Measurements from ENCODE around the gene HIPK1. TPM values are rescaled to one million over a fixed set of nuclear protein-coding genes. Genes with fewer than 3 reads are reported as not detected.

HIPK1 gene
- total RNA-seq, 5 donors from 2014 or later (not counting 1 experiment from before 2014, with no cell fraction given): 99.5 to 189 (median 103) TPM

GRCh38 chr1:113905435-113905861 lies 23.7 kb upstream of the HIPK1 start:
- peak in 2 of 4 experiments; percentile 0 to 1 for ATAC-seq (replicated peaks in 1 of 4)

GRCh38 chr1:113912594-113913311 lies 16.4 kb upstream of the HIPK1 start:
- H3K36me3 Mint-ChIP-seq: peaks cover 33% of the 10 kb centered on the region
- H3K27me3 Mint-ChIP-seq: no peaks in the 10 kb centered on the region
- no peak overlapping the region for H3K4me3 Mint-ChIP-seq
- ChIA-PET POLR2A (interaction anchor here (0.5 to 0.7 kb wide), 3 partner anchors 11 to 45 kb away, joined by 3 to 9 read pairs (median 3); no protein-coding TSS in a partner anchor), CTCF (interaction anchor here (0.5 to 1.2 kb wide), 3 partner anchors 16 to 105 kb away, joined by 3 to 4 read pairs (median 3); partner anchors contain the start of gene HIPK1 (in 1 of the 2))
- Histone ChIP-seq H3K4me1 (ENCODE audit: control insufficient read depth in 1 of 2, extremely low read depth in 1 of 2, insufficient read depth in 2 of 2, low read length in 2 of 2) (no peaks in the 10 kb centered on the region), H3K9me3 (no peaks in the 10 kb centered on the region), H3K4me3 (ENCODE audit: control insufficient read depth in 1 of 2, extremely low read depth in 1 of 2, low read length in 1 of 2) (no peak overlapping the region), H3K36me3 (ENCODE audit: control insufficient read depth in 2 of 2, extremely low read depth in 1 of 2, insufficient read depth in 1 of 2, low read length in 1 of 2) (peaks cover 0 to 42% of the 10 kb centered on the region in 2 donors), H3K27ac (ENCODE audit: low read length) (no peak overlapping the region), H3K27me3 (replicated peaks in 1 of 2; ENCODE audit: control insufficient read depth in 2 of 2, extremely low read depth in 1 of 2, insufficient read depth in 2 of 2, low read length in 1 of 2) (no peaks in the 10 kb centered on the region)
- no peaks in the 10 kb centered on the region for H3K9me3 Mint-ChIP-seq
- no peak for DNase-seq
- peak overlapping the region in 1 of 2 donors; percentile 11 for H3K27ac Mint-ChIP-seq
- H3K4me1 Mint-ChIP-seq: peaks cover 0 to 16% (median 6%) of the 10 kb centered on the region in 3 donors
- ATAC-seq (replicated peaks in 1 of 4): no peak
- WGBS (ENCODE audit: insufficient coverage): 85% methylated on average over 3 of the region's 6 CpGs

More at GRCh38 chr1:113905435-113905861, 23.7 kb upstream of the HIPK1 start:
- 2% methylated on average over 14 of the region's 17 CpGs for WGBS (ENCODE audit: insufficient coverage)
- peak overlapping the region; percentile 91 to 98 (median 96) for H3K4me3 Mint-ChIP-seq
- Histone ChIP-seq H3K9me3 (no peaks in the 10 kb centered on the region), H3K27me3 (replicated peaks in 1 of 2; ENCODE audit: control insufficient read depth in 2 of 2, extremely low read depth in 1 of 2, insufficient read depth in 2 of 2, low read length in 1 of 2) (no peaks in the 10 kb centered on the region), H3K27ac (ENCODE audit: low read length) (peak overlapping the region; percentile 92), H3K36me3 (ENCODE audit: control insufficient read depth in 2 of 2, extremely low read depth in 1 of 2, insufficient read depth in 1 of 2, low read length in 1 of 2) (peaks cover 0 to 31% of the 10 kb centered on the region in 2 donors), H3K4me3 (ENCODE audit: control insufficient read depth in 1 of 2, extremely low read depth in 1 of 2, low read length in 1 of 2) (peak overlapping the region; percentile 73 to 95), H3K4me1 (ENCODE audit: control insufficient read depth in 1 of 2, extremely low read depth in 1 of 2, insufficient read depth in 2 of 2, low read length in 2 of 2) (peaks cover 22 to 29% of the 10 kb centered on the region in 2 experiments)
- peak in 6 of 35 experiments; percentile 0 to 28 (median 6) for DNase-seq
- H3K27me3 Mint-ChIP-seq: no peaks in the 10 kb centered on the region
- no peaks in the 10 kb centered on the region for H3K9me3 Mint-ChIP-seq
- ChIA-PET POLR2A (interaction anchor here (0.5 to 3.8 kb wide), 4 partner anchors 25 to 214 kb away, joined by 3 to 110 read pairs (median 3); partner anchors contain the start of genes HIPK1 (in 1 of the 2) and RSBN1 (in 1 of the 2)), CTCF (interaction anchor here (0.6 to 4.2 kb wide), 8 partner anchors 24 to 1231 kb away, joined by 3 to 69 read pairs (median 5); partner anchors contain the start of genes HIPK1 (in 2 of the 2) and MOV10 (in 1 of the 2))
- H3K27ac Mint-ChIP-seq: peak overlapping the region; percentile 99
- H3K4me1 Mint-ChIP-seq: peaks cover 45 to 62% (median 51%) of the 10 kb centered on the region in 3 donors
- peaks cover 42% of the 10 kb centered on the region for H3K36me3 Mint-ChIP-seq

GRCh38 chr1:113913312-113913668 lies 15.8 kb upstream of the HIPK1 start:
- no peaks in the 10 kb centered on the region for H3K4me1 ChIP-seq (ENCODE audit: control insufficient read depth in 1 of 2, extremely low read depth in 1 of 2, insufficient read depth in 2 of 2, low read length in 2 of 2)
- no peak for DNase-seq
- H3K27ac ChIP-seq (ENCODE audit: low read length): no peak overlapping the region
- peak overlapping the region in 1 of 2 donors; percentile 11 for H3K27ac Mint-ChIP-seq
- H3K36me3 ChIP-seq (ENCODE audit: control insufficient read depth in 2 of 2, extremely low read depth in 1 of 2, insufficient read depth in 1 of 2, low read length in 1 of 2): peaks cover 0 to 42% of the 10 kb centered on the region in 2 donors
- H3K9me3 ChIP-seq: no peaks in the 10 kb centered on the region
- H3K4me3 ChIP-seq (ENCODE audit: control insufficient read depth in 1 of 2, extremely low read depth in 1 of 2, low read length in 1 of 2): no peak overlapping the region
- peaks cover 27% of the 10 kb centered on the region for H3K36me3 Mint-ChIP-seq
- H3K9me3 Mint-ChIP-seq: no peaks in the 10 kb centered on the region
- no peak for ATAC-seq (replicated peaks in 1 of 4)
- CTCF ChIA-PET: interaction anchor here in 1 of 2 donors (0.6 to 1.2 kb wide), 3 partner anchors 16 to 78 kb away, joined by 3 to 4 read pairs (median 3); partner anchors contain the start of gene HIPK1
- WGBS (ENCODE audit: insufficient coverage): 93% methylated on average over 2 of the region's 3 CpGs
- H3K4me1 Mint-ChIP-seq: peaks cover 0 to 16% (median 2%) of the 10 kb centered on the region in 3 donors
- POLR2A ChIA-PET: interaction anchor here (0.5 to 0.7 kb wide), 3 partner anchors 11 to 44 kb away, joined by 3 to 9 read pairs (median 3); no protein-coding TSS in a partner anchor
- no peaks in the 10 kb centered on the region for H3K27me3 Mint-ChIP-seq
- no peak overlapping the region for H3K4me3 Mint-ChIP-seq
- H3K27me3 ChIP-seq (replicated peaks in 1 of 2; ENCODE audit: control insufficient read depth in 2 of 2, extremely low read depth in 1 of 2, insufficient read depth in 2 of 2, low read length in 1 of 2): no peaks in the 10 kb centered on the region

- H3K27me3 ChIP-seq (replicated peaks in 1 of 2; ENCODE audit: control insufficient read depth in 2 of 2, extremely low read depth in 1 of 2, insufficient read depth in 2 of 2, low read length in 1 of 2): no peaks in the 10 kb centered on the region
- no peak overlapping the region for H3K27ac ChIP-seq (ENCODE audit: low read length)
- DNase-seq (no peak), ATAC-seq (replicated peaks in 1 of 4) (no peak)
- POLR2A ChIA-PET: interaction anchor here in 1 of 2 donors (0.5 to 0.9 kb wide), 4 partner anchors 10 to 1292 kb away, joined by 3 to 9 read pairs (median 6); no protein-coding TSS in a partner anchor
- H3K4me1 Mint-ChIP-seq: peaks cover 0 to 16% (median 2%) of the 10 kb centered on the region in 3 donors
- no peak overlapping the region for H3K4me3 Mint-ChIP-seq
- no peak overlapping the region for H3K27ac Mint-ChIP-seq
- CTCF ChIA-PET: interaction anchor here in 1 of 2 donors (0.8 kb wide), 1 partner anchor 78 kb away, joined by 3 read pairs; no protein-coding TSS in a partner anchor
- whole genome bisulfite sequencing (ENCODE audit: insufficient coverage): 73% methylated on average over 2 of the region's 5 CpGs
- H3K4me3 ChIP-seq (ENCODE audit: control insufficient read depth in 1 of 2, extremely low read depth in 1 of 2, low read length in 1 of 2): no peak overlapping the region
- H3K9me3 Mint-ChIP-seq: no peaks in the 10 kb centered on the region
- peaks cover 0 to 34% of the 10 kb centered on the region in 2 donors for H3K36me3 ChIP-seq (ENCODE audit: control insufficient read depth in 2 of 2, extremely low read depth in 1 of 2, insufficient read depth in 1 of 2, low read length in 1 of 2)
- H3K27me3 Mint-ChIP-seq: no peaks in the 10 kb centered on the region
- H3K36me3 Mint-ChIP-seq: peaks cover 24% of the 10 kb centered on the region
- H3K9me3 ChIP-seq: no peaks in the 10 kb centered on the region
- H3K4me1 ChIP-seq (ENCODE audit: control insufficient read depth in 1 of 2, extremely low read depth in 1 of 2, insufficient read depth in 2 of 2, low read length in 2 of 2): no peaks in the 10 kb centered on the region
These were observed 15.0 kb upstream of the HIPK1 start for GRCh38 chr1:113913887-113914664.

- CTCF ChIA-PET: no interaction called here
- Histone ChIP-seq H3K4me1 (ENCODE audit: control insufficient read depth in 1 of 2, extremely low read depth in 1 of 2, insufficient read depth in 2 of 2, low read length in 2 of 2) (no peaks in the 10 kb centered on the region), H3K4me3 (ENCODE audit: control insufficient read depth in 1 of 2, extremely low read depth in 1 of 2, low read length in 1 of 2) (no peak overlapping the region), H3K9me3 (no peaks in the 10 kb centered on the region), H3K27ac (ENCODE audit: low read length) (no peak overlapping the region), H3K27me3 (replicated peaks in 1 of 2; ENCODE audit: control insufficient read depth in 2 of 2, extremely low read depth in 1 of 2, insufficient read depth in 2 of 2, low read length in 1 of 2) (peaks cover 0 to 2% of the 10 kb centered on the region in 2 experiments), H3K36me3 (ENCODE audit: control insufficient read depth in 2 of 2, extremely low read depth in 1 of 2, insufficient read depth in 1 of 2, low read length in 1 of 2) (peaks cover 0 to 12% of the 10 kb centered on the region in 2 donors)
- Mint-ChIP-seq H3K36me3 (peaks cover 3% of the 10 kb centered on the region), H3K27me3 (no peaks in the 10 kb centered on the region), H3K4me3 (no peak overlapping the region), H3K9me3 (no peaks in the 10 kb centered on the region), H3K4me1 (peaks cover 0 to 5% (median 0%) of the 10 kb centered on the region in 3 donors), H3K27ac (no peak overlapping the region)
- no CpG with 5 or more reads among the region's 5 CpGs for WGBS (ENCODE audit: insufficient coverage)
- no peak for ATAC-seq (replicated peaks in 1 of 4)
- POLR2A ChIA-PET: interaction anchor here (0.5 to 1.1 kb wide), 3 partner anchors 14 to 498 kb away, joined by 3 to 6 read pairs (median 4); no protein-coding TSS in a partner anchor
- no peak for DNase-seq
These were observed 12.2 kb upstream of the HIPK1 start for GRCh38 chr1:113916974-113917373.
